Measurements from ENCODE around the gene NAA80.

GRCh38 chr3:50268276-50268675 is 30.9 kb downstream of the NAA80 start:
- TF ChIP-seq NPAS2 (CRISPR knock-in tag; IDR thresholded peaks at IDR 0.05; ENCODE audit: borderline replicate concordance) (no peak), ARNTL (CRISPR knock-in tag; IDR thresholded peaks at IDR 0.05) (no peak), MAZ (IDR thresholded peaks at IDR 0.05; ENCODE audit: borderline replicate concordance, low read depth, low read length) (no peak), MAZ (CRISPR knock-in tag; IDR thresholded peaks at IDR 0.05; ENCODE audit: low read depth) (no peak), HDAC2 (CRISPR knock-in tag; IDR thresholded peaks at IDR 0.05) (no peak)
